ENCODE measurements around the gene NKAPL. TPM values are rescaled to one million over a fixed set of nuclear protein-coding genes. Genes with fewer than 3 reads are reported as not detected.

NKAPL gene
- total and polyA plus RNA-seq, 2 donors (not counting 3 experiments of a cell fraction or from before 2014, with no cell fraction given): 0.72 to 1.1 TPM

DNA sequence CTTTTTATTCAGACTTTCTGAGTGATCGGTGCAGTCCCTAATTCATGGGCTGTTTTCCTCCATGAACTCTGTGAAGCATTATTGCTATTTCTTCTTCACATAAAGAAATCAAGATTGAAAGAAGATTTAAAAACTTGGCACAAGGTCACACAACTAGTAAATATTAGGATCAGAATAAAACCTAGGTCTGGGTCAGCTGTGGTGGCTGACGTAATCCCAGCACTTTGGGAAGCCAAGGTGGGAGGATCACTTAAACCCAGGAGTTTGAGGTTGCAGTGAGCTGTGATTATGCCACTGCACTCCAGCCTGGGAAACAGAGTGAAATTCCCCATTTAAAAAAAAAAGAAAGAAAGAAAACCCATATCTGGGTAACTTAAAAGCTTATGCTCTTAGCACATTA lies 32.6 kb upstream of the NKAPL start:
- no peaks in the 10 kb centered on the region for H3K9me3 ChIP-seq (replicated peaks; ENCODE audit: control insufficient read depth, insufficient read depth, low read length)

More for the DNA sequence above, 32.6 kb upstream of the NKAPL start:
- ChIA-PET CTCF (interaction anchor here (2.3 to 3.2 kb wide), 2 partner anchors 26 to 130 kb away, joined by 7 to 11 read pairs; partner anchors contain the start of gene ZKSCAN4), POLR2A (interaction anchor here (0.9 kb wide), 1 partner anchor 41 kb away, joined by 3 read pairs; the partner anchor contains the start of gene ZSCAN26)
- no peak overlapping the region for H3K9ac ChIP-seq (replicated peaks; ENCODE audit: extremely low read depth, insufficient read depth, low read length)
- no peak for FAIRE-seq
- peaks cover 9 to 10% of the 10 kb centered on the region in 2 experiments for H3K36me3 ChIP-seq (ENCODE audit: control insufficient read depth in 2 of 2, extremely low read depth in 1 of 2, insufficient read depth in 2 of 2, low read length in 2 of 2)
- no peak overlapping the region for H2AFZ ChIP-seq (ENCODE audit: low read depth, low read length)
- TF ChIP-seq, protein P1, sequence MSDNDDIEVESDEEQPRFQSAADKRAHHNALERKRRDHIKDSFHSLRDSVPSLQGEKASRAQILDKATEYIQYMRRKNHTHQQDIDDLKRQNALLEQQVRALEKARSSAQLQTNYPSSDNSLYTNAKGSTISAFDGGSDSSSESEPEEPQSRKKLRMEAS (IDR thresholded peaks at IDR 0.05; ENCODE audit: insufficient read depth, insufficient read length): no peak
- TF ChIP-seq EZH2 (IDR thresholded peaks at IDR 0.05; ENCODE audit: borderline replicate concordance, low read depth, low read length, severe bottlenecking) (no peak), MYC (IDR thresholded peaks at IDR 0.05; ENCODE audit: low read depth, low read length) (no peak), FOS (IDR thresholded peaks at IDR 0.05; ENCODE audit: borderline replicate concordance, insufficient read depth, low read length) (no peak), POLR2A (IDR thresholded peaks at IDR 0.05; ENCODE audit: low read depth, low read length) (no peak), GATA2 (IDR thresholded peaks at IDR 0.05; ENCODE audit: insufficient read depth, insufficient read length, low read depth, low read length) (no peak), POLR2AphosphoS5 (IDR thresholded peaks at IDR 0.05; ENCODE audit: insufficient read depth, low read depth, low read length) (no peak), JUN (IDR thresholded peaks at IDR 0.05; ENCODE audit: borderline replicate concordance, insufficient read depth, insufficient read length, low read depth) (no peak)
- TF ChIP-seq, protein P2, sequence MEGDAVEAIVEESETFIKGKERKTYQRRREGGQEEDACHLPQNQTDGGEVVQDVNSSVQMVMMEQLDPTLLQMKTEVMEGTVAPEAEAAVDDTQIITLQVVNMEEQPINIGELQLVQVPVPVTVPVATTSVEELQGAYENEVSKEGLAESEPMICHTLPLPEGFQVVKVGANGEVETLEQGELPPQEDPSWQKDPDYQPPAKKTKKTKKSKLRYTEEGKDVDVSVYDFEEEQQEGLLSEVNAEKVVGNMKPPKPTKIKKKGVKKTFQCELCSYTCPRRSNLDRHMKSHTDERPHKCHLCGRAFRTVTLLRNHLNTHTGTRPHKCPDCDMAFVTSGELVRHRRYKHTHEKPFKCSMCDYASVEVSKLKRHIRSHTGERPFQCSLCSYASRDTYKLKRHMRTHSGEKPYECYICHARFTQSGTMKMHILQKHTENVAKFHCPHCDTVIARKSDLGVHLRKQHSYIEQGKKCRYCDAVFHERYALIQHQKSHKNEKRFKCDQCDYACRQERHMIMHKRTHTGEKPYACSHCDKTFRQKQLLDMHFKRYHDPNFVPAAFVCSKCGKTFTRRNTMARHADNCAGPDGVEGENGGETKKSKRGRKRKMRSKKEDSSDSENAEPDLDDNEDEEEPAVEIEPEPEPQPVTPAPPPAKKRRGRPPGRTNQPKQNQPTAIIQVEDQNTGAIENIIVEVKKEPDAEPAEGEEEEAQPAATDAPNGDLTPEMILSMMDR (IDR thresholded peaks at IDR 0.05; ENCODE audit: extremely low read depth in 1 of 2, insufficient read depth in 1 of 2, low read depth in 1 of 2, low read length in 2 of 2): no peak
- no peaks in the 10 kb centered on the region for H3K27me3 ChIP-seq (ENCODE audit: control insufficient read depth in 2 of 2, insufficient read depth in 2 of 2, low read length in 2 of 2)
- H3K9me1 ChIP-seq (replicated peaks; ENCODE audit: control insufficient read depth, extremely low read depth, insufficient read depth, low read length): no peaks in the 10 kb centered on the region
- peaks cover 17% of the 10 kb centered on the region for H3K79me2 ChIP-seq (ENCODE audit: control insufficient read depth, insufficient read depth, low read length)
- intact Hi-C loops (cut with micrococcal nuclease): loop anchor here (5.0 to 10.0 kb wide), 2 partner anchors 144 to 752 kb away; partner anchors contain the start of genes ZNF165 and ZNF184
- no peaks in the 10 kb centered on the region for H4K20me1 ChIP-seq (replicated peaks; ENCODE audit: control insufficient read depth, extremely low read depth, insufficient read depth, low read length)
- no peak for DNase-seq (ENCODE audit: low read depth, low spot score)
- H3K4me3 ChIP-seq (replicated peaks in 1 of 3; ENCODE audit: insufficient read depth in 1 of 3, low read depth in 1 of 3, low read length in 3 of 3): no peak overlapping the region
- dilution Hi-C loops (cut with MboI; ENCODE audit: extremely low pct_ligation_motif_present, low sequenced_read_pairs): no loop called here
- BruUV-seq (replicated peaks): no TSS peak
- peaks cover 10% of the 10 kb centered on the region for H3K4me1 ChIP-seq (ENCODE audit: control insufficient read depth, extremely low read depth, insufficient read depth, low read length)
- no peak overlapping the region for H3K27ac ChIP-seq (ENCODE audit: insufficient read depth, low read depth, low read length)
- H3K4me2 ChIP-seq (ENCODE audit: insufficient read depth, low read length): peak overlapping the region; percentile 98
